HepG2 (cell line): Measurements from ENCODE around the gene PLEKHG2. TPM values are rescaled to one million over a fixed set of nuclear protein-coding genes. Genes with fewer than 3 reads are reported as not detected.
A peak's percentile ranks its signal among the peaks of the same experiment; 100 is the strongest.

ENCODE experiments used
- ARID2 ChIP-seq: sonication (generic); formaldehyde crosslinking; IDR thresholded peaks from 2 replicates; pipeline ENCODE4 v1.8.1; 2022; ENCODE audit warnings: mild to moderate bottlenecking, missing genetic modification reagents, borderline replicate concordance
- CREBL2 ChIP-seq: sonication (generic); formaldehyde crosslinking; IDR thresholded peaks from 2 replicates; pipeline ENCODE4 v1.8.1; 2023; ENCODE audit warnings: missing genetic modification reagents, mild to moderate bottlenecking, borderline replicate concordance
- HMG20B ChIP-seq: conservative IDR thresholded peaks from 2 replicates; pipeline ENCODE4 v1.6.1; 2016; ENCODE audit warnings: missing genetic modification reagents, missing compliant biosample characterization
- ISX ChIP-seq: sonication (generic); formaldehyde crosslinking; conservative IDR thresholded peaks from 2 replicates; pipeline ENCODE4 v1.5.0; 2020; ENCODE audit warnings: missing genetic modification reagents
- KAT7 ChIP-seq: IDR thresholded peaks from 2 replicates; pipeline ENCODE4 v1.6.1; 2018; ENCODE audit warnings: borderline replicate concordance, missing compliant biosample characterization
- KDM2A ChIP-seq: sonication (generic); formaldehyde crosslinking; IDR thresholded peaks from 2 replicates; pipeline ENCODE4 v1.4.0; 2020; ENCODE audit warnings: low read depth, missing genetic modification reagents, borderline replicate concordance
- NCOA2 ChIP-seq: sonication (generic); formaldehyde crosslinking; IDR thresholded peaks from 2 replicates; pipeline ENCODE4 v1.8.0; 2022; ENCODE audit warnings: inconsistent platforms
- POLR2AphosphoS5 ChIP-seq: IDR thresholded peaks from 2 replicates; pipeline ENCODE4 v1.6.1; 2012; ENCODE audit warnings: low read depth, low read length
- PRPF4 ChIP-seq: fragments of 200-400 bp; formaldehyde crosslinking; IDR thresholded peaks from 2 replicates; pipeline ENCODE4 v1.6.1; 2016; ENCODE audit warnings: low read length, low read depth; ENCODE audit not compliant: poor library complexity, severe bottlenecking
- RAD21 ChIP-seq: fragments of 450-650 bp; formaldehyde crosslinking; IDR thresholded peaks from 2 replicates; pipeline ENCODE4 v1.5.0; 2020; ENCODE audit warnings: mild to moderate bottlenecking
- RFX1 ChIP-seq: fragments of 450-650 bp; IDR thresholded peaks from 2 replicates; pipeline ENCODE4 v1.6.1; 2017
- THAP11 ChIP-seq: IDR thresholded peaks from 2 replicates; pipeline ENCODE4 v1.6.1; 2016; ENCODE audit warnings: missing biosample characterization, missing genetic modification reagents
- TP53 ChIP-seq: sonication (generic); formaldehyde crosslinking; conservative IDR thresholded peaks from 2 replicates; pipeline ENCODE4 v1.4.0; 2020; ENCODE audit warnings: missing genetic modification reagents
- TSC22D2 ChIP-seq: sonication (generic); formaldehyde crosslinking; IDR thresholded peaks from 2 replicates; pipeline ENCODE4 v1.5.1; 2020; ENCODE audit warnings: missing genetic modification reagents, mild to moderate bottlenecking, borderline replicate concordance
- ZBTB20 ChIP-seq: sonication (generic); formaldehyde crosslinking; IDR thresholded peaks from 2 replicates; pipeline ENCODE4 v1.8.1; 2023; ENCODE audit warnings: missing genetic modification reagents, low read depth, mild to moderate bottlenecking, borderline replicate concordance
- ZFYVE20 ChIP-seq: sonication (generic); formaldehyde crosslinking; IDR thresholded peaks from 2 replicates; pipeline ENCODE4 v1.8.0; 2023; ENCODE audit warnings: low read depth, mild to moderate bottlenecking, moderate library complexity, missing genetic modification reagents, borderline replicate concordance
- ZKSCAN5 ChIP-seq: sonication (generic); formaldehyde crosslinking; IDR thresholded peaks from 2 replicates; pipeline ENCODE4 v1.5.1; 2020; ENCODE audit warnings: mild to moderate bottlenecking, missing genetic modification reagents
- ZNF256 ChIP-seq: sonication (generic); formaldehyde crosslinking; conservative IDR thresholded peaks from 2 replicates; pipeline ENCODE4 v1.4.0; 2020; ENCODE audit warnings: missing genetic modification reagents
- ZNF446 ChIP-seq: sonication (generic); formaldehyde crosslinking; IDR thresholded peaks from 2 replicates; pipeline ENCODE4 v1.5.0; 2020; ENCODE audit warnings: mild to moderate bottlenecking, missing genetic modification reagents
- ZNF552 ChIP-seq: sonication (generic); formaldehyde crosslinking; IDR thresholded peaks from 2 replicates; pipeline ENCODE4 v1.9.0; 2022; ENCODE audit warnings: missing genetic modification reagents, mild to moderate bottlenecking, borderline replicate concordance
- ZNF619 ChIP-seq: sonication (generic); formaldehyde crosslinking; IDR thresholded peaks from 2 replicates; pipeline ENCODE4 v1.4.0; 2020; ENCODE audit warnings: mild to moderate bottlenecking, missing genetic modification reagents
- ZNF720 ChIP-seq: sonication (generic); formaldehyde crosslinking; IDR thresholded peaks from 2 replicates; pipeline ENCODE4 v1.4.0; 2020; ENCODE audit warnings: missing genetic modification reagents
- polyA plus RNA-seq, 8 experiments: library from polyadenylated mRNA; depleted of rRNA in 3 of 8; stranded (reverse) in 7 of 8; unstranded in 1 of 8; fragments of >200 nt; fragmentation: Illumina TruSeq in 4 of 8; extraction: Trizol in 4 of 8; gene quantifications; 2 replicates each; pipeline versions ENCODE4 v1.2.1 to v1.2.3, GENCODE V29; 2011 to 2016; ENCODE audit warnings: low read depth in 4 of 8, missing spikeins in 1 of 8, mixed read lengths in 1 of 8; ENCODE audit not compliant: insufficient read depth in 1 of 8
- total RNA-seq, 5 experiments: library from RNA; depleted of rRNA; stranded (reverse); fragments of >200 nt; fragmentation: Illumina TruSeq; extraction: Trizol; gene quantifications; 2 replicates each; pipeline ENCODE4 v1.2.3, GENCODE V29; 2016; ENCODE audit warnings: low read depth in 1 of 5
- TF ChIP-seq, protein P1 (sequence below): sonication (generic); formaldehyde crosslinking; IDR thresholded peaks from 2 replicates; pipeline ENCODE4 v1.8.0; 2022; ENCODE audit warnings: mild to moderate bottlenecking, missing genetic modification reagents, moderate library complexity
- TF ChIP-seq, protein P2 (sequence below): sonication (generic); formaldehyde crosslinking; IDR thresholded peaks from 2 replicates; pipeline ENCODE4 v1.4.0; 2020; ENCODE audit warnings: missing genetic modification reagents
- TF ChIP-seq, protein P3 (sequence below): sonication (generic); formaldehyde crosslinking; IDR thresholded peaks from 2 replicates; pipeline ENCODE4 v1.9.0; 2022; ENCODE audit warnings: low read depth, missing genetic modification reagents

PLEKHG2 gene
- total and polyA plus RNA-seq, 2 of the 13 experiments (the other 11 are each of a cell fraction or from before 2014, with no cell fraction given) = 3.6 to 6.8 TPM

DNA sequence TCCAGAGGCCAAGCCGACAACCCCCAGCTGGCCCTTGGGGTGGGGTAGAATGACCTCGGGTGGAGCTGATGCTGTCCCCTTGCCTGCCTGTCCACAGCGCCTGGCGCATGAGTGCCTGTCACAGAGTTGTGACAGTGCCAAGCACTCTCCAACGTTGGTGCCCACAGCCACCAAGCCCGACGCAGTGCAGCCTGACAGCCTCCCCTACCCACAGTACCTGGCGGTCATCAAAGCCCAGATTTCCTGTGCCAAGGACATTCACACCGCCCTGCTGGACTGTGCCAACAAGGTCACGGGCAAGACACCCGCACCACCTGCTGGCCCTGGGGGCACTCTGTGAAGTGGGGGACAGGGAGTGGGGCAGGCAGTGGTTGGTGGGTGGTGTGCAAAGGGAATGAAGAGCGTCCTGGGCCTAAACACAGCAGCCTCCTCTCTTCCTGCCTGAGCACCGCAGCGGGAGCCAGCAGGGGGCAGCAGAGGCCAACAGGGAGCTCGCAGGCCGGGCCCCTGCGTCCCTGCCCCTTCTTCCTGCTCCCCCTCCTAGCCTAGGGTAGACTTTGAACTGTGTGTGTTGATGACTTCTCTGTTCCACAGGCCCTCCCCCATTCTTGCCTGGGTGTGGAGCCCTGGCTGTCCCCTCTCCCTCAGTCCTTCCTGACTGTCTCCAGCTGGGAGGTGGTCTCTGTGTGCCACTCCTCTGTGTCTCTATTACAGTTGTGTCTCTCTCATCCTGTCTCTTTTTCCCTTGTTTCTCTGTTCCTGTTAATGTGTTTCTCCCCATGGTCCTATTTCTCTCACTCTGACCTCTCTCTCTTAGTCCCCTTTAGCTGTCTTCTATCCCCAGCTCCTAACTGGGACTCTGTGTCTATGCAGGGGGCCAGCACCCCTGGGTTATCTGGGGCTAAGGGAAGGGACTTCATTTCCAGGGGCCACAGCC, 14.8 kb upstream of the PLEKHG2 start (continued):
- TF ChIP-seq RAD21 (CRISPR knock-in tag) = peak; percentile 100
- no peak for TF ChIP-seq ZNF446 (CRISPR knock-in tag)
- TF ChIP-seq ZBTB20 (CRISPR knock-in tag) = peak; percentile 81; the same call in 1 of the 2 replicates
- TF ChIP-seq, protein P1, sequence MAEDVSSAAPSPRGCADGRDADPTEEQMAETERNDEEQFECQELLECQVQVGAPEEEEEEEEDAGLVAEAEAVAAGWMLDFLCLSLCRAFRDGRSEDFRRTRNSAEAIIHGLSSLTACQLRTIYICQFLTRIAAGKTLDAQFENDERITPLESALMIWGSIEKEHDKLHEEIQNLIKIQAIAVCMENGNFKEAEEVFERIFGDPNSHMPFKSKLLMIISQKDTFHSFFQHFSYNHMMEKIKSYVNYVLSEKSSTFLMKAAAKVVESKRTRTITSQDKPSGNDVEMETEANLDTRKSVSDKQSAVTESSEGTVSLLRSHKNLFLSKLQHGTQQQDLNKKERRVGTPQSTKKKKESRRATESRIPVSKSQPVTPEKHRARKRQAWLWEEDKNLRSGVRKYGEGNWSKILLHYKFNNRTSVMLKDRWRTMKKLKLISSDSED = no peak
- peak; percentile 89 for TF ChIP-seq POLR2AphosphoS5
- TF ChIP-seq, protein P2, sequence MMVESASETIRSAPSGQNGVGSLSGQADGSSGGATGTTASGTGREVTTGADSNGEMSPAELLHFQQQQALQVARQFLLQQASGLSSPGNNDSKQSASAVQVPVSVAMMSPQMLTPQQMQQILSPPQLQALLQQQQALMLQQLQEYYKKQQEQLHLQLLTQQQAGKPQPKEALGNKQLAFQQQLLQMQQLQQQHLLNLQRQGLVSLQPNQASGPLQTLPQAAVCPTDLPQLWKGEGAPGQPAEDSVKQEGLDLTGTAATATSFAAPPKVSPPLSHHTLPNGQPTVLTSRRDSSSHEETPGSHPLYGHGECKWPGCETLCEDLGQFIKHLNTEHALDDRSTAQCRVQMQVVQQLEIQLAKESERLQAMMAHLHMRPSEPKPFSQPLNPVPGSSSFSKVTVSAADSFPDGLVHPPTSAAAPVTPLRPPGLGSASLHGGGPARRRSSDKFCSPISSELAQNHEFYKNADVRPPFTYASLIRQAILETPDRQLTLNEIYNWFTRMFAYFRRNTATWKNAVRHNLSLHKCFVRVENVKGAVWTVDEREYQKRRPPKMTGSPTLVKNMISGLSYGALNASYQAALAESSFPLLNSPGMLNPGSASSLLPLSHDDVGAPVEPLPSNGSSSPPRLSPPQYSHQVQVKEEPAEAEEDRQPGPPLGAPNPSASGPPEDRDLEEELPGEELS (CRISPR knock-in tag) = peak; percentile 89
- 0 out of 2 replicates have a peak, but pooled peaks have one; percentile 54 for TF ChIP-seq HMG20B
- no peak for TF ChIP-seq ARID2 (CRISPR knock-in tag)
- TF ChIP-seq ZNF552 (CRISPR knock-in tag) = no peak
- TF ChIP-seq THAP11 (CRISPR knock-in tag) = peak; percentile 84
- TF ChIP-seq, protein P3, sequence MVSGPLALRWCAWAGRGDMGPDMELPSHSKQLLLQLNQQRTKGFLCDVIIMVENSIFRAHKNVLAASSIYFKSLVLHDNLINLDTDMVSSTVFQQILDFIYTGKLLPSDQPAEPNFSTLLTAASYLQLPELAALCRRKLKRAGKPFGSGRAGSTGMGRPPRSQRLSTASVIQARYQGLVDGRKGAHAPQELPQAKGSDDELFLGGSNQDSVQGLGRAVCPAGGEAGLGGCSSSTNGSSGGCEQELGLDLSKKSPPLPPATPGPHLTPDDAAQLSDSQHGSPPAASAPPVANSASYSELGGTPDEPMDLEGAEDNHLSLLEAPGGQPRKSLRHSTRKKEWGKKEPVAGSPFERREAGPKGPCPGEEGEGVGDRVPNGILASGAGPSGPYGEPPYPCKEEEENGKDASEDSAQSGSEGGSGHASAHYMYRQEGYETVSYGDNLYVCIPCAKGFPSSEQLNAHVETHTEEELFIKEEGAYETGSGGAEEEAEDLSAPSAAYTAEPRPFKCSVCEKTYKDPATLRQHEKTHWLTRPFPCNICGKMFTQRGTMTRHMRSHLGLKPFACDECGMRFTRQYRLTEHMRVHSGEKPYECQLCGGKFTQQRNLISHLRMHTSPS (CRISPR knock-in tag) = peak; percentile 85
- peak; percentile 75; the same call in 1 of the 2 replicates for TF ChIP-seq KAT7 (CRISPR knock-in tag)
- TF ChIP-seq TSC22D2 (CRISPR knock-in tag) = no peak; the same call in 1 of the 2 replicates
- TF ChIP-seq ZFYVE20 (CRISPR knock-in tag) = no peak
- TF ChIP-seq ZNF256 (CRISPR knock-in tag) = no peak
- peak; percentile 77 for TF ChIP-seq NCOA2 (CRISPR knock-in tag)
- TF ChIP-seq ZNF619 = no peak
- TF ChIP-seq CREBL2 = no peak
- no peak for TF ChIP-seq TP53 (CRISPR knock-in tag)
- no peak for TF ChIP-seq RFX1
- TF ChIP-seq ISX = no peak
- peak; percentile 84 for TF ChIP-seq KDM2A (CRISPR knock-in tag)
- no peak for TF ChIP-seq ZNF720 (CRISPR knock-in tag)
- 0 out of 2 replicates have a peak, but pooled peaks have one; percentile 52 for TF ChIP-seq ZKSCAN5 (CRISPR knock-in tag)
- peak; percentile 40 for TF ChIP-seq PRPF4
